ENCODE measurements around the gene ZGRF1. TPM values are rescaled to one million over a fixed set of nuclear protein-coding genes. Genes with fewer than 3 reads are reported as not detected.
"Not testable (repeated sequence)": the region's sequence is repeated elsewhere in the genome, so short reads cannot be mapped to it uniquely, and the experiment has no call there.

ZGRF1 gene
- total RNA-seq, 4 donors from 2014 or later: 6.4 to 34.5 (median 8.1) TPM

DNA sequence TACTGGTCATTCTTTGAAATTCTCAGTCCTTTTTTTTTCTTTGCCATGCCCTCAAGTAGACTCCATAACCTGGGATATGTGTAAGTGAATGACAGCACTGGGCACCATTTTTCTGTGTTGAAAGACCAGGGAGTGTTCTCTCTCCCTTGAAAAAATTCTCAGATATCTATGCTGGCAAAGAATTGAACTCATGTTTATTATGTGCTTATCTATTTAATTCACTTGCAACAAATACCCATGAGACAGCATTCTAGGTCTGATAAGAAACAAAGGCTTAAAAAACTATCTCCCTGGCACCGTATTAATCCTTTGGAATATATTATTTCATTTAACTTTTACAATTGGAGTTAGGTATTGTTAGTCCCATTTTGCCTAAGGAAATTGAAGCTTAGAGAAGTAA lies 37.0 kb upstream of the ZGRF1 start:
- H3K9me3 ChIP-seq: no peaks in the 10 kb centered on the region
- H3K27ac ChIP-seq: no peak overlapping the region
- H3K4me3 ChIP-seq: no peak overlapping the region
- TF ChIP-seq POLR2A (IDR thresholded peaks at IDR 0.05) (no peak), CTCF (IDR thresholded peaks at IDR 0.05) (no peak)
- no peaks in the 10 kb centered on the region for H3K27me3 ChIP-seq
- intact Hi-C loops (cut with DNase I; ENCODE audit: low total_unique reads): no loop called here
- H3K4me1 ChIP-seq: no peaks in the 10 kb centered on the region
- no peaks in the 10 kb centered on the region for H3K36me3 ChIP-seq
- no peak for DNase-seq

GRCh38 chr4:112673076-112673475 lies 36.4 kb upstream of the ZGRF1 start:
- intact Hi-C loops (cut with DNase I; ENCODE audit: low total_unique reads): no loop called here
- no peaks in the 10 kb centered on the region for H3K4me1 ChIP-seq
- H3K4me3 ChIP-seq: no peak overlapping the region
- no peak for DNase-seq
- TF ChIP-seq POLR2A (IDR thresholded peaks at IDR 0.05) (no peak), CTCF (IDR thresholded peaks at IDR 0.05) (no peak)
- H3K27me3 ChIP-seq: no peaks in the 10 kb centered on the region
- H3K36me3 ChIP-seq: no peaks in the 10 kb centered on the region
- no peak overlapping the region for H3K27ac ChIP-seq
- no peaks in the 10 kb centered on the region for H3K9me3 ChIP-seq

- Histone ChIP-seq H3K27me3 (no peaks in the 10 kb centered on the region), H3K9me3 (no peaks in the 10 kb centered on the region), H3K36me3 (no peaks in the 10 kb centered on the region), H3K4me3 (no peak overlapping the region), H3K27ac (no peak overlapping the region), H3K4me1 (no peaks in the 10 kb centered on the region)
- no peak for TF ChIP-seq CTCF (IDR thresholded peaks at IDR 0.05)
- intact Hi-C loops (cut with DNase I; ENCODE audit: low total_unique reads): no loop called here
- no peak for DNase-seq
Observed at GRCh38 chr4:112668131-112668530, 31.4 kb upstream of the ZGRF1 start.

GRCh38 chr4:112664611-112665010 lies 27.9 kb upstream of the ZGRF1 start:
- H3K27ac ChIP-seq: no peak overlapping the region
- TF ChIP-seq CTCF (IDR thresholded peaks at IDR 0.05) (no peak), POLR2A (IDR thresholded peaks at IDR 0.05) (no peak)
- H3K4me1 ChIP-seq: no peaks in the 10 kb centered on the region
- intact Hi-C loops (cut with DNase I; ENCODE audit: low total_unique reads): no loop called here
- no peak for DNase-seq
- H3K27me3 ChIP-seq: no peaks in the 10 kb centered on the region
- H3K36me3 ChIP-seq: no peaks in the 10 kb centered on the region
- no peaks in the 10 kb centered on the region for H3K9me3 ChIP-seq
- H3K4me3 ChIP-seq: no peak overlapping the region

GRCh38 chr4:112656115-112656514 lies 19.4 kb upstream of the ZGRF1 start:
- H3K4me3 ChIP-seq; DNase-seq; intact Hi-C loops (cut with DNase I; ENCODE audit: low total_unique reads); H3K4me1 ChIP-seq; H3K27me3 ChIP-seq; H3K9me3 ChIP-seq; H3K36me3 ChIP-seq; H3K27ac ChIP-seq: not testable (repeated sequence)

DNA sequence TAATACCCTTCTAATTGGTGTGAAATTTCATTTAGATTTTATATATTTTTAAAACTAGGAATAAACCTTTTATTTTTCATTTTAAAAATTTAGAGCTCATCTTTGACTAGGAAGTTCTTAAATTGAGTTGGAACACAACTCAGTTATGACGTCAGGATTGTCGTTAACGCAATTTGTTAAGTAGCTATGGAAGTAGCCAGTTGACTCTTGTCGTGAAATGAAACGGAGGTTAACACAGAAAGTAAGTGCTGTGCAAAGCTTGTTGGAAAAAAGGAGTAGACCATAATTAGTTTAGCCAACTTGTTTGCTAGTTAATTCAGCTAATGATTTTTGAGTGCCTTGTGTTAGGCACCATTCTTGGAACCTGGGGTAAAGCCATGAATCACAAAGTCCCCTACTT lies 18.6 kb upstream of the ZGRF1 start:
- TF ChIP-seq POLR2A (IDR thresholded peaks at IDR 0.05) (no peak), CTCF (IDR thresholded peaks at IDR 0.05) (no peak)
- no peaks in the 10 kb centered on the region for H3K27me3 ChIP-seq
- H3K36me3 ChIP-seq: no peaks in the 10 kb centered on the region
- no peak for DNase-seq
- no peaks in the 10 kb centered on the region for H3K4me1 ChIP-seq
- no peaks in the 10 kb centered on the region for H3K9me3 ChIP-seq
- H3K27ac ChIP-seq: no peak overlapping the region
- intact Hi-C loops (cut with DNase I; ENCODE audit: low total_unique reads): no loop called here
- H3K4me3 ChIP-seq: no peak overlapping the region

Data from uterus (tissue), 4 donors.